H1 (cell line): ENCODE data around the gene CNPY4. TPM values are rescaled to one million over a fixed set of nuclear protein-coding genes. Genes with fewer than 3 reads are reported as not detected.

Experiments used
- polyA plus RNA-seq, 7 experiments: library from polyadenylated mRNA; depleted of rRNA in 3 of 7; stranded (reverse) in 5 of 7; unstranded in 2 of 7; fragments of >200 nt in 5 of 7; fragments of 200-250 nt in 2 of 7; gene quantifications; 1 replicate in 5 of 7; 2 replicates in 1 of 7; 4 replicates in 1 of 7; pipeline versions ENCODE4 v1.2.1 to v1.2.3, GENCODE V29; 2011 to 2013; ENCODE audit warnings: missing spikeins in 2 of 7, mixed read lengths in 2 of 7
- total RNA-seq: library from RNA; stranded (reverse); fragmentation: NEBNext Ultra II Directional; extraction: Animal tissue kit (Norgen Biotek cat#: 25700); gene quantifications from 2 replicates; pipeline ENCODE4 v1.2.1, GENCODE V29; 2021
- TF ChIP-seq, protein P1 (sequence below): fragments of 300-600 bp; sonication (generic); IDR thresholded peaks from 2 replicates; pipeline ENCODE4 v1.7.1; 2012; ENCODE audit warnings: low read length, moderate library complexity, mild to moderate bottlenecking, inconsistent platforms; ENCODE audit not compliant: insufficient replicate concordance

Gene CNPY4
- total and polyA plus RNA-seq, 2 of the 8 experiments (the other 6 are each of a cell fraction or from before 2014, with no cell fraction given) = 10.2 to 15.3 TPM

GRCh38 chr7:100160067-100160466 lies 40.6 kb downstream of the CNPY4 start (continued):
- TF ChIP-seq, protein P1, sequence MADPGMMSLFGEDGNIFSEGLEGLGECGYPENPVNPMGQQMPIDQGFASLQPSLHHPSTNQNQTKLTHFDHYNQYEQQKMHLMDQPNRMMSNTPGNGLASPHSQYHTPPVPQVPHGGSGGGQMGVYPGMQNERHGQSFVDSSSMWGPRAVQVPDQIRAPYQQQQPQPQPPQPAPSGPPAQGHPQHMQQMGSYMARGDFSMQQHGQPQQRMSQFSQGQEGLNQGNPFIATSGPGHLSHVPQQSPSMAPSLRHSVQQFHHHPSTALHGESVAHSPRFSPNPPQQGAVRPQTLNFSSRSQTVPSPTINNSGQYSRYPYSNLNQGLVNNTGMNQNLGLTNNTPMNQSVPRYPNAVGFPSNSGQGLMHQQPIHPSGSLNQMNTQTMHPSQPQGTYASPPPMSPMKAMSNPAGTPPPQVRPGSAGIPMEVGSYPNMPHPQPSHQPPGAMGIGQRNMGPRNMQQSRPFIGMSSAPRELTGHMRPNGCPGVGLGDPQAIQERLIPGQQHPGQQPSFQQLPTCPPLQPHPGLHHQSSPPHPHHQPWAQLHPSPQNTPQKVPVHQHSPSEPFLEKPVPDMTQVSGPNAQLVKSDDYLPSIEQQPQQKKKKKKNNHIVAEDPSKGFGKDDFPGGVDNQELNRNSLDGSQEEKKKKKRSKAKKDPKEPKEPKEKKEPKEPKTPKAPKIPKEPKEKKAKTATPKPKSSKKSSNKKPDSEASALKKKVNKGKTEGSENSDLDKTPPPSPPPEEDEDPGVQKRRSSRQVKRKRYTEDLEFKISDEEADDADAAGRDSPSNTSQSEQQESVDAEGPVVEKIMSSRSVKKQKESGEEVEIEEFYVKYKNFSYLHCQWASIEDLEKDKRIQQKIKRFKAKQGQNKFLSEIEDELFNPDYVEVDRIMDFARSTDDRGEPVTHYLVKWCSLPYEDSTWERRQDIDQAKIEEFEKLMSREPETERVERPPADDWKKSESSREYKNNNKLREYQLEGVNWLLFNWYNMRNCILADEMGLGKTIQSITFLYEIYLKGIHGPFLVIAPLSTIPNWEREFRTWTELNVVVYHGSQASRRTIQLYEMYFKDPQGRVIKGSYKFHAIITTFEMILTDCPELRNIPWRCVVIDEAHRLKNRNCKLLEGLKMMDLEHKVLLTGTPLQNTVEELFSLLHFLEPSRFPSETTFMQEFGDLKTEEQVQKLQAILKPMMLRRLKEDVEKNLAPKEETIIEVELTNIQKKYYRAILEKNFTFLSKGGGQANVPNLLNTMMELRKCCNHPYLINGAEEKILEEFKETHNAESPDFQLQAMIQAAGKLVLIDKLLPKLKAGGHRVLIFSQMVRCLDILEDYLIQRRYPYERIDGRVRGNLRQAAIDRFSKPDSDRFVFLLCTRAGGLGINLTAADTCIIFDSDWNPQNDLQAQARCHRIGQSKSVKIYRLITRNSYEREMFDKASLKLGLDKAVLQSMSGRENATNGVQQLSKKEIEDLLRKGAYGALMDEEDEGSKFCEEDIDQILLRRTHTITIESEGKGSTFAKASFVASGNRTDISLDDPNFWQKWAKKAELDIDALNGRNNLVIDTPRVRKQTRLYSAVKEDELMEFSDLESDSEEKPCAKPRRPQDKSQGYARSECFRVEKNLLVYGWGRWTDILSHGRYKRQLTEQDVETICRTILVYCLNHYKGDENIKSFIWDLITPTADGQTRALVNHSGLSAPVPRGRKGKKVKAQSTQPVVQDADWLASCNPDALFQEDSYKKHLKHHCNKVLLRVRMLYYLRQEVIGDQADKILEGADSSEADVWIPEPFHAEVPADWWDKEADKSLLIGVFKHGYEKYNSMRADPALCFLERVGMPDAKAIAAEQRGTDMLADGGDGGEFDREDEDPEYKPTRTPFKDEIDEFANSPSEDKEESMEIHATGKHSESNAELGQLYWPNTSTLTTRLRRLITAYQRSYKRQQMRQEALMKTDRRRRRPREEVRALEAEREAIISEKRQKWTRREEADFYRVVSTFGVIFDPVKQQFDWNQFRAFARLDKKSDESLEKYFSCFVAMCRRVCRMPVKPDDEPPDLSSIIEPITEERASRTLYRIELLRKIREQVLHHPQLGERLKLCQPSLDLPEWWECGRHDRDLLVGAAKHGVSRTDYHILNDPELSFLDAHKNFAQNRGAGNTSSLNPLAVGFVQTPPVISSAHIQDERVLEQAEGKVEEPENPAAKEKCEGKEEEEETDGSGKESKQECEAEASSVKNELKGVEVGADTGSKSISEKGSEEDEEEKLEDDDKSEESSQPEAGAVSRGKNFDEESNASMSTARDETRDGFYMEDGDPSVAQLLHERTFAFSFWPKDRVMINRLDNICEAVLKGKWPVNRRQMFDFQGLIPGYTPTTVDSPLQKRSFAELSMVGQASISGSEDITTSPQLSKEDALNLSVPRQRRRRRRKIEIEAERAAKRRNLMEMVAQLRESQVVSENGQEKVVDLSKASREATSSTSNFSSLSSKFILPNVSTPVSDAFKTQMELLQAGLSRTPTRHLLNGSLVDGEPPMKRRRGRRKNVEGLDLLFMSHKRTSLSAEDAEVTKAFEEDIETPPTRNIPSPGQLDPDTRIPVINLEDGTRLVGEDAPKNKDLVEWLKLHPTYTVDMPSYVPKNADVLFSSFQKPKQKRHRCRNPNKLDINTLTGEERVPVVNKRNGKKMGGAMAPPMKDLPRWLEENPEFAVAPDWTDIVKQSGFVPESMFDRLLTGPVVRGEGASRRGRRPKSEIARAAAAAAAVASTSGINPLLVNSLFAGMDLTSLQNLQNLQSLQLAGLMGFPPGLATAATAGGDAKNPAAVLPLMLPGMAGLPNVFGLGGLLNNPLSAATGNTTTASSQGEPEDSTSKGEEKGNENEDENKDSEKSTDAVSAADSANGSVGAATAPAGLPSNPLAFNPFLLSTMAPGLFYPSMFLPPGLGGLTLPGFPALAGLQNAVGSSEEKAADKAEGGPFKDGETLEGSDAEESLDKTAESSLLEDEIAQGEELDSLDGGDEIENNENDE = no peak
